CD8-positive, alpha-beta memory T cell (primary cell): ENCODE measurements around the gene PDE9A. TPM values are rescaled to one million over a fixed set of nuclear protein-coding genes. Genes with fewer than 3 reads are reported as not detected.
"Not testable (repeated sequence)": the region's sequence is repeated elsewhere in the genome, so short reads cannot be mapped to it uniquely, and the experiment has no call there.

ENCODE experiments used
- CTCF ChIA-PET: fragments of 350-600 bp; sonication (Branson Sonifier 250); formaldehyde crosslinking; loops from one replicate; lab custom pipeline; 2021; ENCODE audit warnings: antibody characterized with exemption; lab: Charles Lee
- POLR2A ChIA-PET: fragments of 350-600 bp; sonication (Branson Sonifier 250); formaldehyde crosslinking; loops from one replicate; lab custom pipeline; 2021; ENCODE audit warnings: antibody characterized with exemption; lab: Charles Lee
- DNase-seq, 5 donors: peaks; one replicate each; pipeline versions ENCODE4 v3.0.0 to v3.0.0-alpha.2; 2020 to 2022; ENCODE audit warnings: mixed read lengths in 1 of 5
- H3K27ac ChIP-seq: one replicate; pipeline ENCODE4 v1.7.0; 2013; ENCODE audit warnings: low read depth, mild to moderate bottlenecking, low read length, moderate library complexity
- H3K27me3 ChIP-seq: 2 replicates; pipeline ENCODE4 v1.7.0; 2013; ENCODE audit warnings: low read length, mild to moderate bottlenecking; ENCODE audit not compliant: insufficient read depth, poor library complexity, severe bottlenecking
- H3K36me3 ChIP-seq: 2 replicates; pipeline ENCODE4 v1.7.0; 2013; ENCODE audit warnings: mild to moderate bottlenecking, low read length, moderate library complexity; ENCODE audit not compliant: insufficient read depth
- H3K4me1 ChIP-seq: 2 replicates; pipeline ENCODE4 v1.7.0; 2013; ENCODE audit warnings: mild to moderate bottlenecking, low read length, moderate library complexity; ENCODE audit not compliant: insufficient read depth
- H3K4me3 ChIP-seq: 2 replicates; pipeline ENCODE4 v1.7.0; 2013; ENCODE audit warnings: mild to moderate bottlenecking, low read length
- H3K9me3 ChIP-seq: 2 replicates; pipeline ENCODE4 v1.7.0; 2013; ENCODE audit warnings: mild to moderate bottlenecking, low read length
- H3K27ac Mint-ChIP-seq, 8 donors: one replicate each; pipeline ENCODE4 v1.8.0; 2020 to 2021; ENCODE audit warnings: mixed read lengths in 8 of 8, mild to moderate bottlenecking in 6 of 8, inconsistent platforms in 3 of 8, moderate library complexity in 3 of 8
- H3K27me3 Mint-ChIP-seq, 2 donors: one replicate each; pipeline ENCODE4 v1.8.0; 2020 to 2021; ENCODE audit warnings: mixed read lengths in 2 of 2, mild to moderate bottlenecking in 1 of 2, moderate library complexity in 1 of 2
- H3K36me3 Mint-ChIP-seq, 3 donors: one replicate each; pipeline ENCODE4 v1.8.0; 2020 to 2021; ENCODE audit warnings: mixed read lengths in 3 of 3, inconsistent platforms in 1 of 3, mild to moderate bottlenecking in 1 of 3
- H3K4me1 Mint-ChIP-seq, 3 donors: one replicate each; pipeline ENCODE4 v1.8.0; 2020 to 2021; ENCODE audit warnings: mixed read lengths in 3 of 3, inconsistent platforms in 1 of 3, mild to moderate bottlenecking in 1 of 3
- H3K4me3 Mint-ChIP-seq, 7 donors: one replicate each; pipeline ENCODE4 v1.8.0; 2020 to 2021; ENCODE audit warnings: mixed read lengths in 7 of 7, mild to moderate bottlenecking in 6 of 7, moderate library complexity in 4 of 7, inconsistent platforms in 2 of 7
- H3K9me3 Mint-ChIP-seq, 5 donors: one replicate each; pipeline ENCODE4 v1.8.0; 2020 to 2022; ENCODE audit warnings: mixed read lengths in 5 of 5, mild to moderate bottlenecking in 3 of 5, moderate library complexity in 2 of 5, inconsistent platforms in 1 of 5
- polyA plus RNA-seq: library from polyadenylated mRNA; unstranded; fragments of 300-500 nt; fragmentation: Illumina TruSeq; gene quantifications from one replicate; pipeline ENCODE4 v1.2.3, GENCODE V29; 2021
- total RNA-seq, 2 experiments: library from RNA; stranded (reverse); gene quantifications; one replicate each; pipeline ENCODE4 v1.2.3, GENCODE V29; 2021

PDE9A gene
- total and polyA plus RNA-seq, 3 experiments from 2014 or later = 1.5 to 2.6 (median 1.7) TPM

DNA sequence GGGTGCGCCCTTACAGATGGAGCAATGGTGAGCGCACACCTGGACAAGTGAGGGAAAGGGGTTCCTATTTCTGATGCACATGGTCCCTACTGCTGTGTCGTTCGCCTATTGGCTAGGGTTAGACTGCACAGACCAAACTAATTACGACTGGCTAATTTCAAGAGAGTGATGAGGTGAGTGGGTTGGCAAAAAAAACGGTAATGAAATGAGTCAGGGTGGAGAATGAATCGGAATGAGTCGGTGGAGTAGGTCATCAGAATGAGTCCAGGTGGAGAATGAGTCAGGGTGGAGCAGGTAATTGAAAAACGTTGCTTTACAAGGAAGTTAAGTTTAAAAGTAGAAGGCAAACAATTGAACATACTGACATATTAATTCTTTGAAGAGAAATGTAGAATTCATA, 146.1 kb downstream of the PDE9A start:
- Mint-ChIP-seq H3K4me1 (no peaks in the 10 kb centered on the region), H3K36me3 (no peaks in the 10 kb centered on the region), H3K9me3 (no peaks in the 10 kb centered on the region), H3K27ac (peak overlapping the region in 1 of 8 donors; percentile 43), H3K4me3 (no peak overlapping the region), H3K27me3 (peaks cover 2 to 12% of the 10 kb centered on the region in 2 donors)
- H3K4me1 ChIP-seq = no peaks in the 10 kb centered on the region
- no peak overlapping the region for H3K27ac ChIP-seq
- H3K9me3 ChIP-seq = no peaks in the 10 kb centered on the region
- no peaks in the 10 kb centered on the region for H3K36me3 ChIP-seq
- POLR2A ChIA-PET = no interaction called here
- no peak overlapping the region for H3K4me3 ChIP-seq
- H3K27me3 ChIP-seq = no peaks in the 10 kb centered on the region
- DNase-seq = no peak
- CTCF ChIA-PET = no interaction called here

DNA sequence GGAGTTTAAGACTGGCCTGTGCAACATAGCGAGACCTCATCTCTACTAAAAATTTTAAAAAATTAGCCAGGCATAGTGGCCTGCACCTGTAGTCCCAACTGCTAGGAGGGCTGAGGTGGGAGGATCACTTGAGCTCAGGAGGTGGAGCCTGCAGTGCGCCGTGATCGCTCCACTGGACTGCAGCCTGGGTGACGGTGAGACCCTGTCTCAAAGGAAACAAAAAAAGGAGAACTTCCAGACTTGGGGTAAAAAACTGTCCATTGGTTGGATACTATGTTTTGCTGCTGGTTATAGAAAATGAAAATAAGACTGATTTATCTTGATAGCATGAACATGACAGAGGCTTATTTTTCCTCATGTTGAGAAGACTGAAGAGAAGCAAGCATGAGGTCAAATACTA, 146.5 kb downstream of the PDE9A start:
- CTCF ChIA-PET = no interaction called here
- POLR2A ChIA-PET = interaction anchor here (0.7 kb wide), 1 partner anchor 8 kb away, joined by 3 read pairs; no protein-coding TSS in a partner anchor
- no peak for DNase-seq
- no peaks in the 10 kb centered on the region for H3K27me3 ChIP-seq
- no peaks in the 10 kb centered on the region for H3K36me3 ChIP-seq
- H3K4me3 ChIP-seq = no peak overlapping the region
- no peak overlapping the region for H3K27ac ChIP-seq
- Mint-ChIP-seq H3K27ac (no peak overlapping the region), H3K4me3 (no peak overlapping the region), H3K9me3 (no peaks in the 10 kb centered on the region), H3K36me3 (no peaks in the 10 kb centered on the region), H3K27me3 (peaks cover 2 to 15% of the 10 kb centered on the region in 2 donors), H3K4me1 (no peaks in the 10 kb centered on the region)
- no peaks in the 10 kb centered on the region for H3K9me3 ChIP-seq
- H3K4me1 ChIP-seq = no peaks in the 10 kb centered on the region

DNA sequence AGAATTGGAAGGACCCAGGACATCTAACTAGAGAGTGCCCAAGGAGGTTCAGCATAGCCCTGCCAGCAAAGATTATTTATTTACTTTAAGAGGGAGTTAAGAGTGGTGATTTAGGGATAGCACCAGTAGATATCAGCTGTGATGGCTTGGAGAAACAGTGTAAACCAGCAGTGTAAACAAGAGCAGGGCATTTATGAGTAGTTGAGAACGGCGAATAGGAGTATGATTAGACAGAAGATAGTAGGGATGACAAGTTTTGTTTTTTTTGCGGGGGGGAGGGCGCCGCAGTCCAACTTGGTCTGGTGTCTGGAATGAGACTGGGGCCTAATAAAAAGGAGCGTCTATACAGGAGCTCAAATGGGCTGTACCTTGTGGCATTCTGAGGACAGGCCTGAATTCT, 148.2 kb downstream of the PDE9A start:
- H3K27ac Mint-ChIP-seq, H3K27me3 ChIP-seq, POLR2A ChIA-PET, H3K9me3 ChIP-seq, H3K36me3 Mint-ChIP-seq, H3K36me3 ChIP-seq, DNase-seq, H3K4me1 ChIP-seq, H3K27ac ChIP-seq, H3K4me3 ChIP-seq, H3K9me3 Mint-ChIP-seq, H3K4me3 Mint-ChIP-seq, H3K4me1 Mint-ChIP-seq: not testable (repeated sequence)
- H3K27me3 Mint-ChIP-seq = peaks cover 0 to 14% of the 10 kb centered on the region in 2 donors
- CTCF ChIA-PET = interaction anchor here (1.4 kb wide), 1 partner anchor 16 kb away, joined by 3 read pairs; no protein-coding TSS in a partner anchor

DNA sequence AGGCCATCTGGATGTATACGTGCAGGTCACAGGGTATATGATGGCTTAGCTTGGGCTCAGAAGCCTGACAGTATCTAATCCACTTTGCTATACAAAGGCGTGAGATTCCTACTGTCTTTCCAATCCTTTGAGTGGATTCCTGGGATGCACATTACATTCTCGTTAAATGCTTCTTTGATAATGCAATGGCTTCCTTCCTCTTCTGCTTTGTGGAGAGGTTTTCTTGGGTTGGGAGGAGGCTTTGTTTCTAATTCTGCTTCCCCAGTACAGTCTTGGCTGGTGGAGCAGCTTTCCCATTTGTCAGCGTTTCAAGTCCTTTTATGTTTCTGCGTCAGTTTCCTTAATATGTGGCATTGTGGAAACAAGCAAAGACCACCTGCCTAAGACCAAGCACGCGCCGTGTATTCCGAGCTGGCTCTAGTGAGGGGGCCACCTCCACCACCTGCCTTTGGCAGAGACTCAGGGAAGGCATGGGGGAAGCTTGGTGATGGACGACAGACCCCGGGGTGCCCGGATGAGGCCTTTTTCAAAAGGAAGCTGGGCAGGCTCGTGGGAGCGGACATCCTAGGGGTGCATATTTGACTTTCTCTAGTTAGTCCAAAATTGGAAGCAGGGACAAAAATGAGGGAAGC, 153.2 kb downstream of the PDE9A start:
- no peak overlapping the region for H3K4me3 Mint-ChIP-seq
- Histone ChIP-seq H3K27ac (no peak overlapping the region), H3K36me3 (no peaks in the 10 kb centered on the region), H3K4me1 (no peaks in the 10 kb centered on the region), H3K9me3 (no peaks in the 10 kb centered on the region), H3K4me3 (no peak overlapping the region), H3K27me3 (no peaks in the 10 kb centered on the region)
- no peak for DNase-seq
- CTCF ChIA-PET = no interaction called here
- no peaks in the 10 kb centered on the region for H3K9me3 Mint-ChIP-seq
- H3K27me3 Mint-ChIP-seq = peaks cover 5 to 13% of the 10 kb centered on the region in 2 donors
- POLR2A ChIA-PET = interaction anchor here (0.5 kb wide), 1 partner anchor 133 kb away, joined by 4 read pairs; no protein-coding TSS in a partner anchor
- H3K4me1 Mint-ChIP-seq = no peaks in the 10 kb centered on the region
- H3K36me3 Mint-ChIP-seq = no peaks in the 10 kb centered on the region
- H3K27ac Mint-ChIP-seq = no peak overlapping the region

DNA sequence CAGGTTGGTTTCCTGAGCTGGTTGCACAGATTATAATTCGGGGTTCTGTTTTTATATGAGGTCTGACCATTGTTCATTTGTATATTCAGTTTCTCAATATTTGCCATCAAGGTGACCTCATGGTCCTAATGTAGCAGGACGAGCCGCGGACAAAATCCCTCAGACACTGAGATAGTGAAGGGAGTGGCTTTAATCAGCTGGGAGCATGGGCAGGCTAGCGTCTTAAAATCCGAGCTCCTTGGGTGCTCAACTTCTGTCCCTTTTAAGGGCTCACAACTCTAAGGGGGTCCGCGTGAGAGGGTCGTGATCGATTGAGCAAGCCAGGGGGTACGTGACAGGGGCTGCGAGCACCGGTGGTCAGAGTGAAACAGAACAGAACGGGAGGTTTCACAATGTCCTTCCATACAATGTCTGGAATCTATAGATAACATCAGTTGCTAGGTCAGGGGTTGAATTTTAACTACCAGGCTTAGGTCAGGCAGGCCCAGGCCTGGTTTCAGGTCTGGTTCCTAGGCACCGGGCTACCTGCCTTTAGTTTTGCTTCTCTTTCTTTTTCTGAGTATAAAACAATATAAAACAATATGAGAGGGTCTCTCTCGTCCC, 154.0 kb downstream of the PDE9A start:
- H3K36me3 ChIP-seq, H3K9me3 ChIP-seq, H3K36me3 Mint-ChIP-seq, H3K4me3 Mint-ChIP-seq, H3K27me3 ChIP-seq, H3K4me3 ChIP-seq, H3K4me1 Mint-ChIP-seq, H3K9me3 Mint-ChIP-seq, H3K4me1 ChIP-seq, H3K27ac ChIP-seq, DNase-seq: not testable (repeated sequence)
- Mint-ChIP-seq H3K27me3 (peaks cover 5 to 13% of the 10 kb centered on the region in 2 donors), H3K27ac (peak overlapping the region in 1 of 8 donors; percentile 17)
- CTCF ChIA-PET = interaction anchor here (1.4 kb wide), 1 partner anchor 10 kb away, joined by 3 read pairs; no protein-coding TSS in a partner anchor
- POLR2A ChIA-PET = interaction anchor here (0.5 kb wide), 1 partner anchor 133 kb away, joined by 4 read pairs; no protein-coding TSS in a partner anchor

DNA sequence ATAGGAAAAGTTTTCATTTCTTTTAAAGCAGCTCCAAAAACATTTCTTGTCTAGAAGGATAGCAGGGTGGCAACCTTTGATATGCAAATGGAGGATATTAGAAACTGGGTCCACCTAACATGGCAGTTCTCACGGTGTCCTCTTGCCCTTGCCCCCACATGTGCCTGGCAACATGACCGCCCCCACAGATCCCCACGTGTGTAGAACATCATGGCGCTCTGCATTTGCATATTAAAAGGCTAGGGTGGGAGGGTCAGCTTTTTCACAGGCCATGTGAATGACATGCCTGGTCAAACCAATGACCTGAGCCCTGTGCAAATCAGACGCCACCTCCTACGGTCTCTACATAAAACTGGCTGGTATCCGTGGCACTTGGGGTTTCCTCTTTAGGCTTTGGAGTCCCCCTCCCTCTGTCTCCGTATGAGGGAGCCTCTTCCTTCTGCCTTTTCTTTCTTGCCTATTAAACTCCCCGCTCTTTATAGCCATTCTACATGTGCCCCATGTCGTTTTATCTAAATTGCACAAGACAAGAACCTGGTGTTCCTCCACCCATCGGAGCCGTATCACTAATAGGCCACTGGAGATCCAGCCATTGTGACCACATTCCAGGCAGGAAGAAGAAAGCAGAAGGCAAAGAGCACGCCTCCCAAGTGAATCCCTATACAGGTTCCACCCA, 154.7 kb downstream of the PDE9A start:
- no peak overlapping the region for H3K4me3 Mint-ChIP-seq
- DNase-seq = no peak
- no peaks in the 10 kb centered on the region for H3K36me3 ChIP-seq
- H3K9me3 Mint-ChIP-seq = no peaks in the 10 kb centered on the region
- H3K4me1 ChIP-seq = no peaks in the 10 kb centered on the region
- H3K36me3 Mint-ChIP-seq = no peaks in the 10 kb centered on the region
- CTCF ChIA-PET = interaction anchor here (1.4 kb wide), 1 partner anchor 10 kb away, joined by 3 read pairs; no protein-coding TSS in a partner anchor
- H3K27me3 ChIP-seq = no peaks in the 10 kb centered on the region
- no peaks in the 10 kb centered on the region for H3K4me1 Mint-ChIP-seq
- H3K9me3 ChIP-seq = no peaks in the 10 kb centered on the region
- no peak overlapping the region for H3K27ac ChIP-seq
- H3K27me3 Mint-ChIP-seq = peaks cover 5 to 13% of the 10 kb centered on the region in 2 donors
- H3K27ac Mint-ChIP-seq = no peak overlapping the region
- H3K4me3 ChIP-seq = no peak overlapping the region
- POLR2A ChIA-PET = no interaction called here

DNA sequence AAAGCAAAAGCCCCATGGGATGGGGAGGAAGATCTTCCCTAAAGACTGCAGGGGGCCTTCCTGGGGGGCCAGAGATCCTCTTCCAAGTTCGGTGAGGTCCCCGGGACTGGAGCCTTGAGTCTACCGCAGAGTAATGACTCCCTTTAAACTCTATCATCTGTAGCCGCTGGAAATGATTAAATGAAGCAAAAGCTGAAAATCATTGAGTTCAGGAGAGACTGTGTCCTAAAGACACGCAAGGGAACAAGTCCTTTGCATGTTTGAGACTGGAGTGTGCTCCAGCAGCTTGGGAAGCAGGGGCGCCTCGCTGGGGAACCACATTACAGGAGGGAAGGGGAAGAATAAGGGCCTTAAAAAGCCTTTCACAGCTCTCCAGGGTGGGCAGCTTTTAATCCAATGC, 155.8 kb downstream of the PDE9A start:
- CTCF ChIA-PET = no interaction called here
- no peak for DNase-seq
- no peaks in the 10 kb centered on the region for H3K27me3 ChIP-seq
- no peaks in the 10 kb centered on the region for H3K4me1 Mint-ChIP-seq
- no peaks in the 10 kb centered on the region for H3K36me3 Mint-ChIP-seq
- H3K9me3 ChIP-seq = no peaks in the 10 kb centered on the region
- POLR2A ChIA-PET = interaction anchor here (0.6 kb wide), 1 partner anchor 205 kb away, joined by 3 read pairs; no protein-coding TSS in a partner anchor
- no peak overlapping the region for H3K4me3 ChIP-seq
- no peak overlapping the region for H3K27ac ChIP-seq
- no peaks in the 10 kb centered on the region for H3K4me1 ChIP-seq
- no peaks in the 10 kb centered on the region for H3K9me3 Mint-ChIP-seq
- H3K27ac Mint-ChIP-seq = peak overlapping the region in 1 of 8 donors; percentile 54
- H3K4me3 Mint-ChIP-seq = no peak overlapping the region
- H3K36me3 ChIP-seq = no peaks in the 10 kb centered on the region
- peaks cover 5 to 13% of the 10 kb centered on the region in 2 donors for H3K27me3 Mint-ChIP-seq
